Activated CD4-positive, alpha-beta memory T cell treated with anti-CD3 and anti-CD28 coated beads, Interleukin-2, amount 10 ng/mL, durations not matched to agents 7 days and 5 days (primary cell): ENCODE data around the gene TRABD2B. TPM values are rescaled to one million over a fixed set of nuclear protein-coding genes. Genes with fewer than 3 reads are reported as not detected.
"Not testable (repeated sequence)": the region's sequence is repeated elsewhere in the genome, so short reads cannot be mapped to it uniquely, and the experiment has no call there.

Source experiments
- CTCF ChIA-PET: fragments of 350-600 bp; sonication (Branson Sonifier 250); formaldehyde crosslinking; loops from one replicate; lab custom pipeline; 2021; ENCODE audit warnings: antibody characterized with exemption, inconsistent platforms; lab: Charles Lee
- POLR2A ChIA-PET: fragments of 350-600 bp; sonication (Branson Sonifier 250); formaldehyde crosslinking; loops from one replicate; lab custom pipeline; 2021; ENCODE audit warnings: antibody characterized with exemption; lab: Charles Lee
- DNase-seq: peaks from one replicate; pipeline ENCODE4 v3.0.0-alpha.2; 2020
- H3K27ac Mint-ChIP-seq: one replicate; pipeline ENCODE4 v1.8.0; 2021; ENCODE audit warnings: mild to moderate bottlenecking, mixed read lengths
- H3K27me3 Mint-ChIP-seq: one replicate; pipeline ENCODE4 v1.8.0; 2021; ENCODE audit warnings: mixed read lengths
- H3K36me3 Mint-ChIP-seq: one replicate; pipeline ENCODE4 v1.8.0; 2021; ENCODE audit warnings: low read depth, mixed read lengths
- H3K4me1 Mint-ChIP-seq: one replicate; pipeline ENCODE4 v1.8.0; 2021; ENCODE audit warnings: mixed read lengths
- H3K4me3 Mint-ChIP-seq: one replicate; pipeline ENCODE4 v1.8.0; 2021; ENCODE audit warnings: mild to moderate bottlenecking, mixed read lengths
- H3K9me3 Mint-ChIP-seq: one replicate; pipeline ENCODE4 v1.8.0; 2021; ENCODE audit warnings: mixed read lengths
- total RNA-seq, 2 experiments: library from RNA; stranded (reverse); gene quantifications; one replicate each; pipeline ENCODE4 v1.2.3, GENCODE V29; 2021

TRABD2B gene
- total RNA-seq, 2 experiments from 2014 or later, result not detected

DNA sequence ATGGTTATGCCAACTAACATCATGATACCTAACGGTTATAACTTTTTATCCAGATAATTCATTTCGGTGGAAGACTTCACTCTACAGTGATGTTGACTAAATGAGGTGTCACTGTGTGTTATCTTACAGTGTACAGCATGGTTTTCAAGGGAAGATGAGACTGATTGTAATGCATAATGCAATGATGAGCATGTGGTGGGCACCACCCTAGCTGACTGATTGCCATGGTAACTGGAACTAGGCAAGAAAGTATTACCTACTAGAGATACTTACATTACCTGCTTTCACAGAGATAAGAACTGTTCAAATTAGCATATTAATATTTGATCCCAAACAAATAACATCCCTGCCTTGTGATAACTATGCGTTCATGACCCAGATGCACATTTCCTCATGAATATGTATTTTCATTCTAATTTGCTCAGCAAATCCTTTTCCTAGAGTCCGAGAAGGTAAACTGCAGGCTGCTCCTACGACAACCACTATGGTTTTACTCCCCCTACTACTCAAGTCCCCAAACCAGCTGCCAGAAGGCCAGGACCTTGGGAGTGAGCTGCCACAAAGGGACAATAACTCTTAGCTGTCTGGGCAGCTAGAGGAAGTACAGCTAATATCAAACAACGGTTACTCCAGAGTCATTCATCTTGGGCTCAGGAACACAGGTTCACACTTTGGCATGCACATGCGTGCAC lies 29.2 kb downstream of the TRABD2B start:
- Mint-ChIP-seq H3K4me3 (no peak overlapping the region), H3K9me3 (no peaks in the 10 kb centered on the region), H3K4me1 (no peaks in the 10 kb centered on the region), H3K27ac (no peak overlapping the region), H3K27me3 (no peaks in the 10 kb centered on the region), H3K36me3 (no peaks in the 10 kb centered on the region)
- POLR2A ChIA-PET, result interaction anchor here (1.1 kb wide), 1 partner anchor 15 kb away, joined by 3 read pairs; no protein-coding TSS in a partner anchor
- CTCF ChIA-PET, result no interaction called here
- DNase-seq, result no peak

DNA sequence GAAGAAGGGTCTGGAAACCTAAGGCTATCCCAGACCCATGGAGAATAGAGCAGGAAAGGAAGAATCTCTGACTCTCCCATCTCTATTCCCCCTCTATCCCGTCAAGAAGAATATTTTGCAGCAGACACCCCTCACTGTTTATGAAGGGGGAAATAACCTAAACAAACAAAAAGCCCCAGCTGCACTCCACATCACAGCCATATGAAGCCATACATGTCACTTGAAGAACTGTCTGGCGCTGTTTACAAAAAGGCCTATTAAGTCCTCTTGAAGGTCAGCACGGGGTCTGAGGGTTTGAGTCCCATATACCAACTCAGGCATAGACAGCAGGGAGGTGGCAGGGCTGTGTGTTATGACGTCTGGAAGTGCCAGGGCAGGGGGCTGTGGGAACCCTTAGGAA lies 31.4 kb downstream of the TRABD2B start:
- Mint-ChIP-seq H3K27ac (no peak overlapping the region), H3K36me3 (no peaks in the 10 kb centered on the region), H3K4me3 (no peak overlapping the region), H3K4me1 (no peaks in the 10 kb centered on the region), H3K9me3 (no peaks in the 10 kb centered on the region), H3K27me3 (no peaks in the 10 kb centered on the region)
- ChIA-PET CTCF (no interaction called here), POLR2A (no interaction called here)
- no peak for DNase-seq

DNA sequence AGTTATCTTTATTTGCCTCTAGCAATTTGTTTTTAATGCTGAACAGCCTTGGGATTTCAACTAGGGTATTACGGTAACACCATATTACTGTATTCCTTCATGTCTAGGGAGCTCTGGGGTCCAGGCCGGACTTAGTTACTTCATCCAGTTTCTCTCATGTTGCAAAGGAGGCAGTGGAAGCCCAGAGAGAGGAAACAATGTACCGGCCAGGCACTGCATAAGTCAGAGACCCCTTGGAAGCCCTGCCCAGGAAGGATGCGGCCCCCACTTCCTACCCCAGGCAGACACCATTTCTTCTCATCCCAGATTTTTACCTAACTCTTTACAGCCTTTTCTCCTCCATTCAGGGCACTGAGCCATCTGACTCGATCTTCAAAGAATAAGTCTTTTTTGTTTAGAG lies 32.5 kb downstream of the TRABD2B start:
- Mint-ChIP-seq H3K27ac (no peak overlapping the region), H3K4me3 (no peak overlapping the region), H3K4me1 (no peaks in the 10 kb centered on the region), H3K9me3 (no peaks in the 10 kb centered on the region), H3K27me3 (no peaks in the 10 kb centered on the region), H3K36me3 (no peaks in the 10 kb centered on the region)
- CTCF ChIA-PET, result no interaction called here
- POLR2A ChIA-PET, result no interaction called here
- no peak for DNase-seq

DNA sequence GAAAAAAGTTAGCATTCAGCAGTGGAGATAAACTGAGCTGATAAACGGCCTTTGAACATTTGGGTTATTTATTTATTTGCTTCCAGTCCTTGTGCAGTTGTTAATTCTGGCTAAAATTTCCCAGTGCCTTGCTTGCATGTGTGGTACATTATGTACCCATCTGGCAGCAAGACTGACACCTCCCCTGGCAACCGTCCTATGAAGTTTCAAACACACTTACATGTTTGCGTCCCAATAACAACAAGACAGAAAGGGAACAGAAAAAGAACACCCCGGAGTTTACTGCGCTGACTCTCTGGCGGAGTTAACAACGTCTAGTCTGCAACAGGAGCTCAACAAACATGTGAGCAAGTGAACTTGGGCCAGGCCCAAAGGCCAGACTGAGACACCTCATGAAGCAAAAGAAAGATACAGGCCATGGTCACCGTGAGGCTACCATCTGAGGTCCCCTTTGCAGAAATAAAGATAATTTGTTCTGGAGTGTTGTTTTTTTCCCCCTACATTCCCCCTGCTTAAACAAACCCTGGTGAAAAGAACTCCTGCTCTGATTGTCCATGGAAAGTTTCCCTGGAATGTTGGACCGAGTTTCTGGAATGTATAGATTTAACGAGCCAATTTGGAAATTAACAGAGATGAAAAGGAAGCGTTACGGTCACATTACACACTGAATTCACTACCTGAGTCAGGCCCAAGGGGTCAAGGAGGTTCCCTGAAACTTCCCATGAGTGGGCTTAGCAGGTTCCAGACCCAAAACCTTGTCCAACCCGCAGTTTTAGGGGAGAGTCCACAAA lies 33.4 kb downstream of the TRABD2B start:
- H3K27ac Mint-ChIP-seq, result no peak overlapping the region
- ChIA-PET POLR2A (no interaction called here), CTCF (no interaction called here)
- no peak for DNase-seq
- no peaks in the 10 kb centered on the region for H3K36me3 Mint-ChIP-seq
- no peaks in the 10 kb centered on the region for H3K4me1 Mint-ChIP-seq
- no peaks in the 10 kb centered on the region for H3K9me3 Mint-ChIP-seq
- no peaks in the 10 kb centered on the region for H3K27me3 Mint-ChIP-seq
- no peak overlapping the region for H3K4me3 Mint-ChIP-seq

DNA sequence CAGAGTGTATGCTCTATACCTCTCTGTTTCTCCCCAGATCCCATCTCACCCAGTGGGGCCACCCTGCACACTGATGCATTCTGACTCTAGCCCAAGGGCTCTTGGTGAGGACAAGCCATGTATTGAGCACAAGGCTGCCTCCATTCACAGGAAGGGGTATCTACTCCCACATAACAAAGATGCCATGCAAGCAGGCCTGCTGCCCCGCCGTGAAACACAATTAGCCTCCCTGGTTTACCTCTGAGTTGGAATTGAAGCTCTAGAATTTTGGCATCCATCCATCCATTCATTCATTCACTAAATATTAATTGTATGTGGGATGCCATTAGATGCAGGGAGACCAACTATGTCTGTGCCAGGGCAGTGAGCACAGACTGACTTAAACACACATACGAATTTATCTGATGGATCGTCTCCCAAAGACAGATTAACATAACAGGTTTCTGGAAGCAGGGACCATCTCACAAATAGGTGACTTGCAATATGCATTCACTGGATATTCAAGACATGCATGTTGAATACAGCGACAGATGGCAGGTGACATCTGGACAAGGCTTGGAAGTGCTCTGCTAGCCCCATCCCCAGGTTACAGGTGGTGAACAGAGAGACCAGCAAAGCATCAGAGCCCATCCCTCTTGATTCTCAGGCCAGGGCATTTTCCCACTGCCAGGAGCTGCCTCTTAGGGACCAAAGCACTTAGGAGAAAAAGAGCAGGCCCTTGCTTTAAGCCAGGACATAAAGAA lies 34.3 kb downstream of the TRABD2B start:
- H3K9me3 Mint-ChIP-seq, result no peaks in the 10 kb centered on the region
- CTCF ChIA-PET, result no interaction called here
- no peak overlapping the region for H3K27ac Mint-ChIP-seq
- no peak overlapping the region for H3K4me3 Mint-ChIP-seq
- POLR2A ChIA-PET, result no interaction called here
- no peaks in the 10 kb centered on the region for H3K27me3 Mint-ChIP-seq
- H3K4me1 Mint-ChIP-seq, result no peaks in the 10 kb centered on the region
- no peaks in the 10 kb centered on the region for H3K36me3 Mint-ChIP-seq
- DNase-seq, result no peak

DNA sequence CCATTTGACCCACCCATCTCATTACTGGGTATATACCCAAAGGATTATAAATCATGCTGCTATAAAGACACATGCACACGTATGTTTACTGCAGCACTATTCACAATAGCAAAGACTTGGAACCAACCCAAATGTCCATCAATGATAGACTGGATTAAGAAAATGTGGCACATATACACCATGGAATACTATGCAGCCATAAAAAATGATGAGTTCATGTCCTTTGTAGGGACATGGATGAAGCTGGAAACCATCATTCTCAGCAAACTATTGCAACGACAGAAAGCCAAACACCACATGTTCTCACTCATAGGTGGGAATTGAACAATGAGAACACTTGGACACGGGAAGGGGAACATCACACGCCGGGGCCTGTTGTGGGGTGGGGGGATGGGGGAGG lies 35.4 kb downstream of the TRABD2B start:
- H3K9me3 Mint-ChIP-seq, H3K27me3 Mint-ChIP-seq, CTCF ChIA-PET, H3K36me3 Mint-ChIP-seq, DNase-seq, POLR2A ChIA-PET, H3K4me1 Mint-ChIP-seq, H3K4me3 Mint-ChIP-seq, H3K27ac Mint-ChIP-seq: not testable (repeated sequence)

DNA sequence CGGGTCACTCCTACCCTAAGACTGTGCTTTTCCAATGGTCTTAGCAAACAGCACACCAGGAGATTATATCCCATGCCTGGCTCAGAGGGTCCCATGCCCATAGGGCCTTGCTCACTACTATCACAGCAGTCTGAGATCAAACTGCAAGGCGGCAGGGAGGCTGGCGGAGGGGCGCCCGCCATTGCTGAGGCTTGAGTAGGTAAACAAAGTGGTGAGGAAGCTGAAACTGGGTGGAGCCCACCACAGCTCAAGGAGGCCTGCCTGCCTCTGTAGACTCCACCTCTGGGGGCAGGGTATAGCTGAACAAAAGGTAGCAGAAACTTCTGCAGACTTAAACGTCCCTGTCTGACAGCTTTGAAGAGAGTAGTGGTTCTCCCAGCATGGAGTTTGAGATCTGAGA lies 40.7 kb downstream of the TRABD2B start:
- CTCF ChIA-PET, H3K27me3 Mint-ChIP-seq, POLR2A ChIA-PET, DNase-seq, H3K9me3 Mint-ChIP-seq, H3K27ac Mint-ChIP-seq, H3K36me3 Mint-ChIP-seq, H3K4me1 Mint-ChIP-seq, H3K4me3 Mint-ChIP-seq: not testable (repeated sequence)

DNA sequence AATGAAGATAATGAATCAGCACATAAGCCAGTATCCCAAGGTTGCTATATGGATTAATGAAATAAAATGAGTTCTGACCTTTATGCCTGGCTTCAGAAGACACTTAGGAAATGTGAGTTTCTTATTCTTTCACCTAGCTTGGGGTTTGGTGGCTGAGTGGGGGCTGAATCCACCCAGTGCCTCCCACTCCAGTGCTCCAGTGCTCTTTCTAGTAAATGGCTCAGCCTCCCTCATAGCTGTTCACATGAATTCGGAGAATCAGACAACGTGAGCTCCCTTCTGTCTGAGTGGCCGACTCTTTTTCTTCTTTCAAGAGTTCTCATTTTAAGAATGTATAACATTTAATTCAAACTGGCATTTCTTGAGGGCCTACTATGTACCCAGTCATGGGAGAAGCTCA lies 43.5 kb downstream of the TRABD2B start:
- H3K4me3 Mint-ChIP-seq, result no peak overlapping the region
- POLR2A ChIA-PET, result no interaction called here
- H3K27ac Mint-ChIP-seq, result no peak overlapping the region
- CTCF ChIA-PET, result no interaction called here
- no peaks in the 10 kb centered on the region for H3K36me3 Mint-ChIP-seq
- H3K27me3 Mint-ChIP-seq, result no peaks in the 10 kb centered on the region
- DNase-seq, result no peak
- no peaks in the 10 kb centered on the region for H3K4me1 Mint-ChIP-seq
- no peaks in the 10 kb centered on the region for H3K9me3 Mint-ChIP-seq

DNA sequence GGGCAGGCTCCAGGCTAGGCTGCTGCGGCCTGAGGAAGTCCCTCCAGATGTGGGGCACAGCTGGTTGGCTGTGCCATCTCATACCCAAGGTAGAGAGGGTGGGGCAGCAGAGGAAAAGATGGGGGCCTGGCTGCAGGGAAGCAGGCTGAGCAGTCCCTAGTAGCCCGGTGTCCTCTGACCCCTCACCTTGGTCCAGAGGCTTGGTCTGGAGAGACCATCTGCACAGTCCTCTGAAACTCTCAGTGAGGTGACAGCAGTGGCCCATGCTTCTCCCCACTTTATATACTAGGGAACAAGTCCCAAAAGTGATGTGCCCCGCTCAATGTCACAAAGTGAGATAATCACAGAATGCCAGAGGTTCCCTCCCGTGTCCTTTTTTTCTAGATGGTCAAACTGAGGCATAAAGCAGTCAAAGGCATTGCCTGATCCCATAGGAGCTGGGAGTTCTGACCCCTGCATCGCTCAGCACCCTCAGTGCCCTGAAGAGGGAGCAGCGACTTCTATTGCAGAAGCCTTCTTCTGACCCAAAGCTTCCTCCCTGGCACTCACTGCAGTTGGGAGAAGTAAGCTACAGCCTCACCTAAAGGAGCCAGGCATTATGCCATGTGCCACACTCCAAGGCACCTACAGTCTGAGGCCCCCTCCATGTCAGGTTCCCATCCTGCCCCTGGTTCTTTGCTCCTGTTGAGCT lies 45.5 kb downstream of the TRABD2B start:
- DNase-seq, result no peak
- ChIA-PET POLR2A (no interaction called here), CTCF (no interaction called here)
- no peak overlapping the region for H3K4me3 Mint-ChIP-seq
- H3K27ac Mint-ChIP-seq, result no peak overlapping the region
- H3K36me3 Mint-ChIP-seq, result no peaks in the 10 kb centered on the region
- no peaks in the 10 kb centered on the region for H3K9me3 Mint-ChIP-seq
- H3K27me3 Mint-ChIP-seq, result peaks cover 4% of the 10 kb centered on the region
- H3K4me1 Mint-ChIP-seq, result no peaks in the 10 kb centered on the region

DNA sequence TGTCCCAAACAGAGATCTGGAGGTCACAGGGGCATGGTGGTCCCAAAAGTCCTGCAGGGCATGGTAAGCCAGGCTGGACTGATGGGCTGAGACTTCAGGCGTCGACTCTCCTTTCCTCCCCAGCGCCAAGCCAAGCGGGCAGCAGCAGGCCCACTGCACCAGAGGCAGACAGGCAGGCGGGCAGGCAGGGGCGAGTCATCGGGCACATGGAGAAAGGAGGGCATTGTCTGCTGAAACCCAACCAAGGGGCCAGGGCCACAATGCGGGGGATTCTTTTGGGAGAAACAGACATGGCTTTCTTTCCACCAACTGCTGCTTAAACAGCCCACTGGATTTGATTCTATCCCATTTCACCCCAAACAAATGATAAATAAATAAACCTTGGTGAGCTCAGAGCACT lies 46.2 kb downstream of the TRABD2B start:
- POLR2A ChIA-PET, result no interaction called here

DNA sequence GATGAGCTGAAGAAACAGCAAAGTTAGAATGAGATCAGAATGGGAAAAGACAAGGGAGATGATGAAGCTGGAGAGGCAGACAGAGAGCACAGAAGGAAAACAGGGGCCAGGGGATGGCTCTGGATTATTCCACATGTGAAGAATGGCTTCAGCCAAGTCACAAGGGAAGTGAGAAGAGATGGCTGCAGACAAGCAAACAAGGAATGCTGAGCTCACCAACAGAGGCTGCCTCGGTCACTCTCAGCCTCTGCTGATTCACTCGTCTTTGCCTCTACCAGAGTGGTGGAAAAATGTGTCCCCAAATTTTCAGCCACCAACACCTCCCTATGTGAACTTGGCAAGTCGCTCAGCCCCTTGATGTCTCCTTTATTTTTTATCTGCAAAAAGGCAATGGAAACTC lies 46.7 kb downstream of the TRABD2B start:
- CTCF ChIA-PET, result no interaction called here
- no peak overlapping the region for H3K27ac Mint-ChIP-seq
- H3K4me3 Mint-ChIP-seq, result no peak overlapping the region
- POLR2A ChIA-PET, result no interaction called here
- no peaks in the 10 kb centered on the region for H3K9me3 Mint-ChIP-seq
- no peaks in the 10 kb centered on the region for H3K36me3 Mint-ChIP-seq
- peaks cover 4% of the 10 kb centered on the region for H3K27me3 Mint-ChIP-seq
- no peaks in the 10 kb centered on the region for H3K4me1 Mint-ChIP-seq
- DNase-seq, result no peak

More for the DNA sequence above, 46.2 kb downstream of the TRABD2B start:
- H3K27me3 Mint-ChIP-seq, result peaks cover 4% of the 10 kb centered on the region
- H3K27ac Mint-ChIP-seq, result no peak overlapping the region
- no peaks in the 10 kb centered on the region for H3K9me3 Mint-ChIP-seq
- no peak for DNase-seq
- H3K36me3 Mint-ChIP-seq, result no peaks in the 10 kb centered on the region
- no peaks in the 10 kb centered on the region for H3K4me1 Mint-ChIP-seq
- no peak overlapping the region for H3K4me3 Mint-ChIP-seq
- CTCF ChIA-PET, result no interaction called here

DNA sequence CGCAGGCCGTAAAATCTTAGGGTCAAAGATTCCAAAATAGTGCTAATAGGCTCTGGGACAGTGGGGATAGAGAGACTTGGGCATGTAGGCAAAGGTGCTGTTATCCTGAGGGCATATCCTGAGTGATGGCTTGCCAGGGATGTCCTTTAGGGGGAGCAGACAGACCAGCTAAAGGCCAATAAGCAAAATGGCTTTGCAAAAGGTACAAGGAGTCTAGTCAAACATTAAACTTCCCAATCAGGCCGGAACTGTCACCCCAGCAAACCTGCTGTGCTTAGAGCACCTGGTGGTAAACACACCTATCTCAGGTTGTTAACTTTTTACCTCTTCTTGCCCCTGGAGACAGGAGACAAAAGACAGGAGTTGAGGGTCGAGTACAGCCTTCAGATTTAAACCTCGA lies 49.1 kb downstream of the TRABD2B start:
- Mint-ChIP-seq H3K27ac (no peak overlapping the region), H3K9me3 (no peaks in the 10 kb centered on the region), H3K4me1 (no peaks in the 10 kb centered on the region), H3K27me3 (peaks cover 11% of the 10 kb centered on the region), H3K4me3 (no peak overlapping the region), H3K36me3 (no peaks in the 10 kb centered on the region)
- no peak for DNase-seq
- ChIA-PET CTCF (no interaction called here), POLR2A (no interaction called here)

DNA sequence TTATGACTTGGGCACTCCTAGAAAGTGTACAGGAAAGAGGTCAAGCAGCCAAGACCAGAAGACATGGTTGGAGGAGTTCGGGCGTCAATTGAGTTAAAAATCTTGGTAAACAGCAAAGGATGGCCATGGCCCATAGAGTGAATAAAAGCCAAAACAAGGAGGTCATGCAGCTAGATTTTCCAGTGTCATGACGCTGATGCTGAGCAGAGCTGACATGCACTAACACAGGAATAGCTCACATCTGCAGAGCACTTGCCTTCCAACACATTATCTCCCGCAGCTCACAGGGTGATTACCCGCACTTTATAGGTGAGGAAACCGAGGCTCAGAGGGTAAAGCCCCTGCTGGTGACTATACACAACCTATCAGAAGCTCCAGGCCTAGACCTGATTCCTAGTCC lies 49.7 kb downstream of the TRABD2B start:
- Mint-ChIP-seq H3K4me1 (no peaks in the 10 kb centered on the region), H3K27me3 (peaks cover 11% of the 10 kb centered on the region), H3K4me3 (no peak overlapping the region), H3K9me3 (no peaks in the 10 kb centered on the region), H3K27ac (no peak overlapping the region), H3K36me3 (no peaks in the 10 kb centered on the region)
- ChIA-PET CTCF (no interaction called here), POLR2A (no interaction called here)
- DNase-seq, result no peak
